ENCODE data around the gene KLF17.

The KLF17 gene

DNA sequence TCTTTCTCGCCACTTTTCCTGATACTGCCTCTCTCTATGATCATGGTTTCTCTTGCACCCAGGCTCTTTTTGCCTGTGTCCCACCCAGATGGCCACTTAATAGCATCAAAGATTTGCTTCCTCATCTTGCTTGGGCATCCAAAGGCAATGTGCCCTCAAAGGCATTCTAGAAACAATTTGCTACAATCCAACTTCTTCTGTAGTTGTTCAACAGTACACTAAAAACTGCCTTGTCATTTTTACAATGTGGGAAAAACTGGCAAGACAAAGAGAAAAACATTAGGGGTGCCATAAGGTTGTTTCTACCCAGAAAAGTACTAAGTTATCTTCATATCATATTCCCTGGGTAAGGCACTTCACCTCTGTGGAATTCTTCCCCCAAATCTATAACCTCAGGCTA lies 39.3 kb downstream of the KLF17 start:
- DNase-seq, result no peak

DNA sequence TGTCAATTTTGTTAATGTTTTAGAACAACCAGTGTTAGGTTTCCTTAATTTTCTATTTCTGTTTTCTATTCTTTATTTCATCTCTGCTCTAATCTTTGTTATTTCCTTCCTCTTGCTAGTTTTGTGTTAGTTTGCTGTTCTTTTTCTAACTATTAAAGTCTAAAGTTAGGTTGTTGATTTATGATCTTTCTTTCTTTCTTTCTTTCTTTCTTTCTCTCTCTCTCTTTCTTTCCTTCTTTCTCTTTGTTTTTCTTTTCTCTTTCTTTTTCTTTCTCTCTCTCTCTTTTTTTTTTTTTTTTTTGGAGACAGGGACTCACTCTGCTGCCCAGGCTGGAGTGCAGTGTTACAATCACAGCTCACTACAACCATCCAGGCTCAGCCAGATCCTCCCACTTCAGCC lies 40.2 kb downstream of the KLF17 start:
- DNase-seq, result no peak

DNA sequence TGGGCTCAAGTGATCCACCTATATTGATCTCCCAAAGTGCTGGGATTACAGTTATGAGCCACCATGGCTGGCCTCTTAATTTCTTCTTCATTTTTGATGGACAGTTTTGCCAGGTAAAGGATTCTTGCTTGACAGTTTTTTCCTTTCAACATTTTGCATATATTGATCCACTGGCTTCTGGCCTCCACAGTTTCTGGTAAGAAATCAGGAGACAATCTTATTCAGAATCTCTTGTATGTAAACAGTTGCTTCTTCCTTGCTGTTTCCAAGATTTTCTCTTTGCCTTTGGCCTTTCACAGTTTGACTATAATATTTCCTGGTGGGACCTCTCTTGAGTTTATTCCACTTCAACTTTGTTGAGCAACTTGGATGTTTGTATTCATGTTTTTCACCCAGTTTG lies 42.9 kb downstream of the KLF17 start:
- DNase-seq, result no peak

DNA sequence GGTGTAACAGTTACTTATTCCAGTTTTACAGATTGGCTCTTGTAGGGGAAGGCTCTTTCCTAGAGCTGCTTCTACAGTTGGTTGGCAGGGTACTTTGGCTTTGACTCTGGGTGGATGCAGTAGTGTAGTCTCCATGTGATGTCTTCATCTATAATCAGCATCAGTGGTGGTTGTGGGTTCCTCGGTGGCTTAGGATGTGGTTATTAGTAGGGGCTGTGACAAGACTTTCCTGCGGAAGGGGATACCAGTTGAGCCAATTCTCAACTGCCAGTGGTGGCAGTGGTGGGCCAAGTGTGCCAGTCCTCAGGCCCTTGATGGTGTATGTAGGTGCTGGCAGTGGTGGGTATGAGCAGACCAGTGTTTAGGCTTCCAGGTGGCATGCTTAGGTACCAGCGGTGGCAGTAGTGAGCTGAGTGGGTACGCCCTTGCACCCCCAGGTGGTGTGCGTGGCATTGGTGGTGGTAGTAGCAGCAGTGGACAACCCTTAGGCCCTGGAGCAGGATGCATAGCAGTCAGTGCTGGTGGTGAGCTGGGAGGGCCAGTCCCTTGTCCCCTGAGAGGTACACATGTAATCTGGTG lies 50.0 kb downstream of the KLF17 start:
- no peak for DNase-seq

DNA sequence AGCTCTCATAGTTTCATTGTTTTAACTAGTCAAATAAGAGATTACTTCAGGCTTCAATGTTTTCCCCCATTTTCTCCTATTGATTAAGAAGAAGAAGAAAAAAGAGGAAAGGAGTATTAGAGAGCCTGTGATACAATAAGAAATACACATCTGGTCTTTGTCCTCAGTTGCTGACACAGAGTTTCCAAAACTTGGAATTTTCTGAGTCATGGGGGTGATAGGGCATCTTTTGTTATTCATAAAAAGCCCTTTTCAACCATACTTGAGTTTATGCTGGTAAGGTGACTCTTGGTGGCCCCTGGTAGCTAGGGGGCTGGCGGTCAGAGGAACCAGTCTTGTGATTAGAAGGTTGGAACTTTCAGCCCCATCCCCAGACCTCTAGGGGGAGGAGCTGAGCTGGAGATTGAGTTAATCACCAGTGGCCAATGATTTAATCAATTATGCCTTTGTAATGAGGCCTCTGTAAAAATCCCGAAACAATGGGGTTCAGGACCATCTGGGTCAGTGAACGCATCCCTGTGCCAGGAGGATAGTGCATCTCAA lies 51.7 kb downstream of the KLF17 start:
- no peak for DNase-seq

DNA sequence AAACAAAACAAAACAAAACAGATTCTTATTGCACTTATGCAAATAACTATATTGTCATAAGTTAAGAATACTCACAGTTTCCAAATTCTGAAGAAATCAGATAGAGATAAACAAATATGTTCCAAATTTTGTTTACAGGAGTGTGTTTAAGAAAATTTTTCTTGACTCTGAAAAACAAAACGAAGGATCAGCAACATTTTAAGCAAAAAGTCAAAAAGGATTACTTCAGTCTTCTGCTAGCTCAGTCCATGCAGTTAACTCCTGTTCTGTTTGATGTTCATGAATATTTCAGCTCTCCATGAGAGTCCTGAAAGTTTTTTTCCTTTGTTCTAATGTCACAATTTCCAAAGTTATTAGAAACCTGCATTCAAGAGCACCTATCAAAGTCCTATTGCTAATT lies 56.0 kb downstream of the KLF17 start:
- no peak for DNase-seq
